WTC11 (cell line): Measurements from ENCODE around the gene CUTA.

Experiments used
- CREB1 ChIP-seq: sonication (generic); formaldehyde crosslinking; IDR thresholded peaks from 2 replicates; pipeline ENCODE4 v1.8.0; 2023; ENCODE audit warnings: mild to moderate bottlenecking, missing genetic modification reagents
- IRF2 ChIP-seq: sonication (generic); formaldehyde crosslinking; IDR thresholded peaks from 2 replicates; pipeline ENCODE4 v1.8.0; 2022; ENCODE audit warnings: low read depth, missing genetic modification reagents, borderline replicate concordance
- NFYB ChIP-seq: sonication (generic); formaldehyde crosslinking; conservative IDR thresholded peaks from 2 replicates; pipeline ENCODE4 v1.8.0; 2022; ENCODE audit warnings: low read depth, missing genetic modification reagents
- NR3C1 ChIP-seq: sonication (generic); formaldehyde crosslinking; conservative IDR thresholded peaks from 2 replicates; pipeline ENCODE4 v1.8.1; 2023; ENCODE audit warnings: low read depth, mild to moderate bottlenecking, missing genetic modification reagents
- TEAD4 ChIP-seq: sonication (generic); formaldehyde crosslinking; IDR thresholded peaks from 2 replicates; pipeline ENCODE4 v1.8.0; 2022; ENCODE audit warnings: mild to moderate bottlenecking, missing genetic modification reagents
- ZBTB43 ChIP-seq: sonication (generic); formaldehyde crosslinking; IDR thresholded peaks from 2 replicates; pipeline ENCODE4 v1.8.1; 2023; ENCODE audit warnings: mild to moderate bottlenecking, missing genetic modification reagents
- ZNF317 ChIP-seq: sonication (generic); formaldehyde crosslinking; IDR thresholded peaks from 2 replicates; pipeline ENCODE4 v1.8.1; 2023; ENCODE audit warnings: low read depth, mild to moderate bottlenecking, moderate library complexity, missing genetic modification reagents, borderline replicate concordance
- ZNF532 ChIP-seq: fragments of 250-450 bp; sonication (Bioruptor Pico); IDR thresholded peaks from 2 replicates; pipeline ENCODE4 v1.9.0; 2021; ENCODE audit warnings: mild to moderate bottlenecking, borderline replicate concordance
- TF ChIP-seq, protein P1 (sequence below): fragments of 200-600 bp; IDR thresholded peaks from 2 replicates; pipeline ENCODE4 v1.8.0; 2022; ENCODE audit warnings: antibody characterized with exemption
- TF ChIP-seq, protein P2 (sequence below): fragments of 250-450 bp; sonication (Bioruptor Pico); conservative IDR thresholded peaks from 2 replicates; pipeline ENCODE4 v1.9.0; 2021; ENCODE audit warnings: mild to moderate bottlenecking
- TF ChIP-seq, protein P3 (sequence below): sonication (generic); formaldehyde crosslinking; IDR thresholded peaks from 2 replicates; pipeline ENCODE4 v1.8.1; 2022; ENCODE audit warnings: low read depth, missing genetic modification reagents, borderline replicate concordance

GRCh38 chr6:33427585-33428223 lies 9.8 kb upstream of the CUTA start:
- TF ChIP-seq, protein P1, sequence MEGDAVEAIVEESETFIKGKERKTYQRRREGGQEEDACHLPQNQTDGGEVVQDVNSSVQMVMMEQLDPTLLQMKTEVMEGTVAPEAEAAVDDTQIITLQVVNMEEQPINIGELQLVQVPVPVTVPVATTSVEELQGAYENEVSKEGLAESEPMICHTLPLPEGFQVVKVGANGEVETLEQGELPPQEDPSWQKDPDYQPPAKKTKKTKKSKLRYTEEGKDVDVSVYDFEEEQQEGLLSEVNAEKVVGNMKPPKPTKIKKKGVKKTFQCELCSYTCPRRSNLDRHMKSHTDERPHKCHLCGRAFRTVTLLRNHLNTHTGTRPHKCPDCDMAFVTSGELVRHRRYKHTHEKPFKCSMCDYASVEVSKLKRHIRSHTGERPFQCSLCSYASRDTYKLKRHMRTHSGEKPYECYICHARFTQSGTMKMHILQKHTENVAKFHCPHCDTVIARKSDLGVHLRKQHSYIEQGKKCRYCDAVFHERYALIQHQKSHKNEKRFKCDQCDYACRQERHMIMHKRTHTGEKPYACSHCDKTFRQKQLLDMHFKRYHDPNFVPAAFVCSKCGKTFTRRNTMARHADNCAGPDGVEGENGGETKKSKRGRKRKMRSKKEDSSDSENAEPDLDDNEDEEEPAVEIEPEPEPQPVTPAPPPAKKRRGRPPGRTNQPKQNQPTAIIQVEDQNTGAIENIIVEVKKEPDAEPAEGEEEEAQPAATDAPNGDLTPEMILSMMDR: no peak
- TF ChIP-seq ZNF532 (CRISPR knock-in tag) (no peak), NFYB (CRISPR knock-in tag) (no peak), ZNF317 (CRISPR knock-in tag) (no peak), TEAD4 (CRISPR knock-in tag) (no peak), CREB1 (CRISPR knock-in tag) (no peak), ZBTB43 (CRISPR knock-in tag) (no peak), IRF2 (CRISPR knock-in tag) (no peak), NR3C1 (CRISPR knock-in tag) (no peak)
- TF ChIP-seq, protein P2, sequence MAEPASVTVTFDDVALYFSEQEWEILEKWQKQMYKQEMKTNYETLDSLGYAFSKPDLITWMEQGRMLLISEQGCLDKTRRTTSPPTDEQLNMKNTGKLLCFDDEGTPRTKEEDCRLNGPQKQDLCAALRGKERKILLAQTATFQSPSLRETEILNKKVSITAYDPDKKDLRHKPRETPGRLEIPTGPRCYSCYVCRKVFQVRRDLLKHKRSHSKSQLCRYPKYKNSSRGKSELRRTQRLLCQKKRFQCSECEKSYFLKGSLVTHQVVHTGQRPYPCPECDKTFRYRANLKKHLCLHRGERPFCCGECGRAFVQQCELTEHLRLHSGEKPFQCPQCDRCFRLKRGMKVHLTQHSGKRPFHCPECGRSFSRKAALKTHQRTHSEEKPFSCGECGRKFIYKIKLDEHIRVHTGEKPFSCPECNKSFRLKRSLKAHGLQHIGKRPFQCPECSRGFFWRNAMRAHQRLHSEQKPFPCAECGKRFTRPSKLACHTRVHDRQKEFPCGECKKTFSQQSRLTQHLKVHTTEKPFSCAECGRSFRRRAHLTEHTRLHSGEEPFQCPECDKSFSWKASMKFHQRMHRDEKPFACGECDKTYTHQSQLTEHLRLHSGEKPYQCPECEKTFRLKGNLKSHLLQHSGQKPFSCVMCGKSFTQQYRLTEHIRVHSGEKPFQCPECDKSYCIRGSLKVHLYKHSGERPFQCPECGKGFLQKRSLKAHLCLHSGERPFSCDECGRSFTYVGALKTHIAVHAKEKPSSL (CRISPR knock-in tag): no peak
- TF ChIP-seq, protein P3, sequence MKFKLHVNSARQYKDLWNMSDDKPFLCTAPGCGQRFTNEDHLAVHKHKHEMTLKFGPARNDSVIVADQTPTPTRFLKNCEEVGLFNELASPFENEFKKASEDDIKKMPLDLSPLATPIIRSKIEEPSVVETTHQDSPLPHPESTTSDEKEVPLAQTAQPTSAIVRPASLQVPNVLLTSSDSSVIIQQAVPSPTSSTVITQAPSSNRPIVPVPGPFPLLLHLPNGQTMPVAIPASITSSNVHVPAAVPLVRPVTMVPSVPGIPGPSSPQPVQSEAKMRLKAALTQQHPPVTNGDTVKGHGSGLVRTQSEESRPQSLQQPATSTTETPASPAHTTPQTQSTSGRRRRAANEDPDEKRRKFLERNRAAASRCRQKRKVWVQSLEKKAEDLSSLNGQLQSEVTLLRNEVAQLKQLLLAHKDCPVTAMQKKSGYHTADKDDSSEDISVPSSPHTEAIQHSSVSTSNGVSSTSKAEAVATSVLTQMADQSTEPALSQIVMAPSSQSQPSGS (CRISPR knock-in tag): no peak
